ENCODE measurements around the gene KRTAP9-2.
"Not testable (repeated sequence)": the region's sequence is repeated elsewhere in the genome, so short reads cannot be mapped to it uniquely, and the experiment has no call there.

KRTAP9-2 gene

GRCh38 chr17:41251261-41251660 lies 24.8 kb downstream of the KRTAP9-2 start:
- TF ChIP-seq CTCF (conservative IDR thresholded peaks at IDR 0.05) (no peak), ZFX (IDR thresholded peaks at IDR 0.05) (no peak)

GRCh38 chr17:41254861-41255260 lies 28.4 kb downstream of the KRTAP9-2 start:
- no peak overlapping the region for H3K27ac ChIP-seq
- TF ChIP-seq ZFX (IDR thresholded peaks at IDR 0.05) (no peak), CTCF (conservative IDR thresholded peaks at IDR 0.05) (no peak)

More at GRCh38 chr17:41251261-41251660, 24.8 kb downstream of the KRTAP9-2 start:
- no peak overlapping the region for H3K27ac ChIP-seq

- not testable (repeated sequence) for H3K27ac ChIP-seq
Observed at GRCh38 chr17:41255381-41256290, 29.2 kb downstream of the KRTAP9-2 start, which contains the start of gene KRTAP9-9. TSS of gene KRTAP9-9 (plus strand) at chr17:41255384.

GRCh38 chr17:41256291-41256685 lies 29.8 kb downstream of the KRTAP9-2 start:
- TF ChIP-seq CTCF (conservative IDR thresholded peaks at IDR 0.05) (no peak), ZFX (IDR thresholded peaks at IDR 0.05) (no peak)
- H3K27ac ChIP-seq: no peak overlapping the region

GRCh38 chr17:41258406-41258805 lies 32.0 kb downstream of the KRTAP9-2 start:
- no peak overlapping the region for H3K27ac ChIP-seq
- TF ChIP-seq CTCF (conservative IDR thresholded peaks at IDR 0.05) (no peak), ZFX (IDR thresholded peaks at IDR 0.05) (no peak)

- H3K27ac ChIP-seq: no peak overlapping the region
- TF ChIP-seq ZFX (IDR thresholded peaks at IDR 0.05) (no peak), CTCF (conservative IDR thresholded peaks at IDR 0.05) (no peak)
Observed at GRCh38 chr17:41263212-41263611, 36.8 kb downstream of the KRTAP9-2 start.

- TF ChIP-seq ZFX (IDR thresholded peaks at IDR 0.05) (no peak), CTCF (conservative IDR thresholded peaks at IDR 0.05) (no peak)
- no peak overlapping the region for H3K27ac ChIP-seq
Observed at GRCh38 chr17:41264599-41264998, 38.2 kb downstream of the KRTAP9-2 start.

GRCh38 chr17:41265078-41265477 lies 38.6 kb downstream of the KRTAP9-2 start, which contains the start of gene KRTAP9-6:
TSS of gene KRTAP9-6 (plus strand) at chr17:41265378. CDS start at chr17:41265378, 0 bp downstream.
- H3K27ac ChIP-seq: no peak within 1 kb of the TSS
- no peak for TF ChIP-seq ZFX (IDR thresholded peaks at IDR 0.05)
- TF ChIP-seq CTCF (conservative IDR thresholded peaks at IDR 0.05): no peak
